GM21528 (cell line): ENCODE measurements around the gene KPNB1.
"Not testable (repeated sequence)": the region's sequence is repeated elsewhere in the genome, so short reads cannot be mapped to it uniquely, and the experiment has no call there.

Experiments used
- ATAC-seq: cut with Tn5 transposase; IDR thresholded peaks from one replicate; pipeline ENCODE4 v1.9.1; 2021; ENCODE audit warnings: mild to moderate bottlenecking, moderate library complexity; ENCODE audit not compliant: unreplicated experiment, low FRiP score

Gene KPNB1

DNA sequence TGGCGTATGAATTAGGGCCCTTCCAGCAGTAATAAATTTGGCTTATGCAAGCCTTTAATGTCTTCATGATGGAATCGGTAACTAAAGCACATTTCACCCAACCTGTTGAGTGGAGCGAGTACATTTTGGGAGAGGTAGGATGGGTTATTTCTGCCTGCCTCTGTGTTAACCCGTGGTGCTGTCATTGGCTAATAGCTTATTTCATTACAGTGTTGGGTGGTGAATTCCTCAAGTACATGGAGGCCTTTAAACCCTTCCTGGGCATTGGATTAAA, 26.4 kb downstream of the KPNB1 start:
- no peak for ATAC-seq

DNA sequence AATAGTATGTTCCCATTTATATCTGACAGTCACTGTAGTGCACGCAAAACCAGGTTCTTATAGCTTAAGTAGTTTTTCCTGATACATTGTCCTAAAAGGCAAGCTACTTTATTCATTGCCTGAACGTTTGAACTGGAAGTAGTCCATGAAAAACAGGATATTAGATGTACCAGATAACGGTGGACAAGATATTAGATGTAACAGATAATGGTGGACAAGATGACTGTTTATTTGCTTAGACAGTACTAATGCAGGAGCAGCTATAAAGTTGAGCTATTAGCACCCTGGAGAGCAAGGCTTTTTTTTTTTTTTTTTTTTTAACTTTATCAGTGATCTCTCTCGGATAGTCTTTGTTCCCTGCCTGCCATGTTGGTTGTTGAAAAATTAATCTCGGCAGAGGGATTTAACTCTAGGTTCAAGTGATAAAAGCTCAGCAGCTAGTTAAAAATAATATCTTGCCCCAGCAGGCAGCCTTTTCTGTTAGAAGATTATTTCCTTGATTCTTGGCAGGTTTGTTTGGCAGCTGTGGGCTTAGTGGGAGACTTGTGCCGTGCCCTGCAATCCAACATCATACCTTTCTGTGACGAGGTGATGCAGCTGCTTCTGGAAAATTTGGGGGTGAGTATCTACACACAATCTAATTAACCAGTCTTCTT, 26.9 kb downstream of the KPNB1 start:
- no peak for ATAC-seq

DNA sequence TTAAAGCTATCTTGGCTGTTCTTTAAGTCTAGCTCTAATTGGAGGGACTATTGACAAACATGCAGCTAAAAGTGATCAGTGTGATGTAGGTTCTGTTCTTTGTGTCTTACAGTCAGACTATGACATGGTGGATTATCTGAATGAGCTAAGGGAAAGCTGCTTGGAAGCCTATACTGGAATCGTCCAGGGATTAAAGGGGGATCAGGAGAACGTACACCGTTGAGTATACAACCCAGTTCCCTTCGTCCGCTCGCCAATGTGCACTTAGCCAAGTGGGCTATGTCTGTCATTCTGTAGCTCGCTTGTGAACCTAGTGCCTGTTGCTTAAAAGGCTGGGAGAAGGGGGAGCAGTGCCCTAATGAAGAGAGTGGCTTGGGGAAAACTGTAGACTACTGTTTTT, 28.5 kb downstream of the KPNB1 start:
- no peak for ATAC-seq

DNA sequence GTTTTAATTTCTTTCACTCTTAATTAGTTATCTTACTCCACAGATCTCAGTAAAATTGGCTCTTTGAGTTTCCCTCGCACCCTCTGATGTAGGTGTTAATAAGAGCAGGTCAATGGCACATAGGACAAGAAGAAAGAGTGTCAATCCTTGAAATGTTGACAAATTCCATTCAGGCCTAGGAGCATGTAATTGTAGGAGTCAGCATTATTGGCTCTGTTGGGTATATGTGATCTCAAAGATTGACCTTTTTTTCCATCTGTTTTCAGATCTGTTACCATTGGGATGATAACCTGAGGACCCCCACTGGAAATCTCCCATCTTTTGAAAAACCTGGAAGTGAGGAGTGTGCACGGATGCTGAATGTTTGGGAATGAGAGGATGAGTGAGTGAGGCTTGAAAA, 32.4 kb downstream of the KPNB1 start:
- no peak for ATAC-seq

DNA sequence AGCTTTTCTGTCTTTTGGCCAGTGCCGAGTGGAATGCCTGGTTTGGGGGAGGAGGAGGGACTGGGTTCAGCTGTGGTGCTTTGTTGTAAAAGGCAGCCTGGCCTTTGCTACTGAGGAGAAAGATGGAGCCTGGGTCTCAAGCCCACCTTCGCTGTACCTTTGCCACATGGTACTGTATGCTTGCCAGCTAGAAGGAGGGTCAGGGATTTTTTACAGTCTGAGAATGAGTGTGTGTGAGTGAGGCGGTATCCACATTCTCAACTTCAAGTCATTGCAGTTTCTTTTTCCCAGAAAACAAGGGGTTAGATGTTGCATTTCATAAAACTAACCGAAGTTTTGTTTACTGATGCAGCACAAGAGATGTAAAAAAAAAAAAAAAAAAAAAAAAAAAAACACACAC, 33.0 kb downstream of the KPNB1 start:
- not testable (repeated sequence) for ATAC-seq

DNA sequence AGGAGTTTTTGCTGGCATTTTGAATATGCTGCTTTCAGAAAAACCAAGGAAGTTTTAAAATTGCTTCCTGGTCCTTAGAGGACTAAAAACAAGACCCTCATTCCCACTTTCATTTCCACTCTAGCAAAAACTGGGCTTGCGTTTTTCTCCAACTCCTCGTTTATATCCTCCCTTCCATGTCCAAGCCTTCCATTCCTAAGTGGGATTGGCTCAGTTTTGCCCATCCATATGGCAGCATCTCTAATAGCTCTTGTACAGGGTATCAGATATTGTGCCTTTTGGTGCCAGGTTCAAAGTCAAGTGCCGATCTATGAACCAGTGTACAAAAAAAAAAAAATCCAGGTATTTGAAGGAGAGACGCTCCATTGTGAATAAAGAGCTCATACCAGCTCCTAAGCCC, 34.3 kb downstream of the KPNB1 start:
- ATAC-seq: no peak

DNA sequence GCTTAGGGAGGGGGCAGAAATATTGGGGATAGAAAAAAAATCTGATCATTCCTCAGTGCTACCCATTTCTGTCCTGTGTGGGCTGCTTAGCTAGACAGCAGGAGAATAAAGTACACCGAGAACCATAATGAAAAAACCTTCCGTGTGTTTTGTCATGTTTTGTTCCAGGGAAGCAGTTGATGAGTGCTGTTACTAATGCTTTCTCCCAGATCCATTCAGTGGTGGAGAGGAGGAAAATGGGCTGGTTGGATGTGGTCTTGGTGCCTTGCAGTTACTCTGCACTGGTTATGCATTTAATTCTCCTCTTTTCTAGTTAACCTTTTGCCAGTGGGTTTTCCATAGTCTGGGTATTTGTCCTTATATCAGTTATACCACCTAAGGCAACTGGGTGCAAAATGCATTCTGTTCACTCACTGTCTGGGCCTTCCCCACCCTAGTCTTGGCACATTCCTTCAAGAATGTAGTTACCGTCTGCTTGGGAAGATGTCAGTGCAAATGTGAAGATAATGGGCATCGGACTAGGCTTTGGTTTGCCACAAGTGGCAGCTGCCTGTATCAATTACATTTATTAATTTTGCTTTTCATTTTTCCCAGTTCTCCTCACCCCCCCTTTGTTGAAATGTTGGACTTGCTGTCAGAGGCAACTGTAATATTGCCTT, 34.9 kb downstream of the KPNB1 start:
- no peak for ATAC-seq

DNA sequence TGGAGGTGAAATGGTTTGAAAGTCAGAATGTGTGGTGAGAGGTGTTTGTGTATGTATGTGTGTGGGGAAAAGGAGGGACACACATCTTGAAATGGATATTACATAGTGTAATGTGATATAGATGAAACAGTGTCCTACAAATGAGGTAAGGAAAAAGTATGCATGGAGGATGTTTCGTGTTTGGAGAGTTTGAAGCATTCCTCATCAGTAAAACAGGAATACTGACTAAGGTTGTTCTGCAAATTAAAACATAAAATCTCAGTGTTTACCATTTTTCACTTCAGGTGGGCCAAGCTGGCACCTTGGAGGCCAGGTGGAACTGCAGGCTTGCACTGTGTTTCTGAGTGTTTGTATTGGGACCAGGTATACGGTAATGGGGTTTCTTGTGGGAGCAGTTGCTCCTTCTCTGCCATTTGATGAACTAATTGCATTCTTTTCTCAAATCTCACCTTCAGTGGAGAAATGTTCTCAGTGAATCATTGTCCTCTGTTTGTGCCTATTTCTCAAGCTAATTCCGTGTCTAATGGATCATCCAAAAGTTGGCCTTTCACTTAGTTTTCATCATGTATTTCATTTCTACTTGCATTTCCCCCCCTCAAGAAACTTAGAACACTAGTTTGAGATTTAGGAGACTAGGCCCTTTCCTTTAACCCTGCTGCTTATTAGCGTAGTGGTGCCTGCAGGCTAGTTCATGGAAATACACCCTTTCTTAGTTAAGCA, 36.0 kb downstream of the KPNB1 start:
- no peak for ATAC-seq

DNA sequence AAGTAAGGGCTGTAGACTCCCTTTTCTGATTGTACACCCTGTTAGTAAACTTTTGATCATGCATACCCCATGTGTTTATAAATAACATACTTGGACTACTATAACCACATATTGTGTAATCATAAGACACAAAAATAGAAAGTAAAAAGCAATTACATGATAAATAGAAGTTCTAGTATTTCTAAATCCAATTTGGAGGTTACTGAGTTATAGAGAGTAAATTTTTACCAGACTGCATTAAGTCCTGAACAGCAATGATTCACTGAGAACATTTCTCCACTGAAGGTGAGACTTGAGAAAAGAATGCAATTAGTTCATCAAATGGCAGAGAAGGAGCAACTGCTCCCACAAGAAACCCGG, 36.5 kb downstream of the KPNB1 start:
- ATAC-seq: no peak

DNA sequence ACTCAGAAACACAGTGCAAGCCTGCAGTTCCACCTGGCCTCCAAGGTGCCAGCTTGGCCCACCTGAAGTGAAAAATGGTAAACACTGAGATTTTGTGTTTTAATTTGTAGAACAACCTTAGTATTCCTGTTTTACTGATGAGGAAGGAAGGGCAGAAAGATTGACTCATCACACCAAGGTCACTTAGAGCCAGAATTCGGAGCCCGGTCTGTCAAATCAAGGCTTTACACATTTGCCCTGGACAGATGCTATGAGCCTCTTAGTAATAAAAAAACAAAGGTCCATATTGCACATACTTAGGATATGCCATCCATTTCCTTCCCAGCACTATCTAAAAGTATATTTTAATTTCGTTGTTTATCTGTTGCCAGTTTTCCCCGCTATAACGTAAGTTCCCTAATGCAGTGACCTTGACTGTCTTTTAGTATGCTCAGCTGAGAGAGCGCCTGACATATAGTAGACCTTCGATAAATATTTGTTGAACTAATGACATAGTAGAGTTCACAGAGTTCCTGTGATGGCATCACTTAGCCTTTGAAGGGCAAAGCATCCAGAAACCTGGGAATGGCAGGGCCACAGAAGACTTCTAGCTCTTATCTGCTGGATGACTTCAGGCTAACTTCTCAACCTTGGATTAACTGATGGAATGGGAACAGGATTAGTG, 37.1 kb downstream of the KPNB1 start:
- no peak for ATAC-seq

DNA sequence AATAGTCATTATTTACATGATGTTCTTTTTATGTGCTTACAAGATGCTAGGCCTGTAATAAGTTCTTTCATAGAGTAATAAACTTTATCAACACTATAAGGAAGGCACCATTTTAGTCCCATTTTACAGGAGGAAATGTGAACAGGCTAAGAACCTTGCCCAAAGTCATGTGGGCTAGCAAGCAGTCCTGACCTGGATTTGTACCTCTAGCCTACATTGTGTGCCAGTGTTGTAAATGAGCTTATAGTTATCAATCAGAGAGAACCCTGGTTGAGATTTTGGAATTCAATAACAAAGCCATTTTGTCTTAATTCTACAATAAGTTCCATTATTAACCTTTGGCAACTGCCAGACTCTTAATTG, 37.6 kb downstream of the KPNB1 start:
- ATAC-seq: no peak

DNA sequence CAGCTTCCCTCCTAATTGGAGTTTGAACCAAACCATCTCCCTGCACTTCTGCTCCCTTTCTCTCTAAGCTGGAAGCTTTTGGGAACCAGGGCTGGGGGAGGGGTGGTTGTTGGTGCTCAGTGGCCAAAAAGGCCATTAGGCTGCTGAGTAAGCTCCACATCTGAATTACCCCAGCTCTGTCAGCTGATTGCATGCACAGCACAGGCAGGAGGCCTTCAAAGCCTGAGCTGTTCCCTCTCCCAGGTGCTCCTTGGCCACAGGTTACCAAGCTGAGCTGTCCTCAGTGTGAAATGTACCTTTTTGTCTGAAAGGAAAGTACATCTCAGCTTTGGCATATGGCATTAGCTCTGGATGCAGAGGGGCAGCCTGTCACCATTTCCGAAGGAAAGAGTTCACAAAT, 38.0 kb downstream of the KPNB1 start:
- ATAC-seq: no peak

DNA sequence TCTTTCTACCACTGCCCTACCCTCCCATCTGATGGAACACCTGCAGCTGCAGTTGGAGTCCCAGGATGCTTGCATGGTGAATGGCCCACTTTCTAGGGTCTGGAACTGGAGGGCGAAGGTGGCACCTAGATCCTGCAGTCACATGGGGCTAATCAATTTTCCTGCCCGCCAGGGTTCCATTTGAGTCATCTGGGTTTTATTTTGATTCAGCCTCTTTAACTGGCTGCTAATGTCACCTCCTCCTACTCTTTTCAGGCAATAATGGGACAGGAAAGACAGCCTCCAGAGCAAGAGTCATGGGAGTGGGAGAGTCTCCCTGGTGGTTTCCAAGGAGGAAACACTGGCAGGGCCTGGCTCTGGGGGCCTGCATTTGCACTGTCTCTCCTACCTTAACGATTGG, 40.4 kb downstream of the KPNB1 start:
- ATAC-seq: no peak

DNA sequence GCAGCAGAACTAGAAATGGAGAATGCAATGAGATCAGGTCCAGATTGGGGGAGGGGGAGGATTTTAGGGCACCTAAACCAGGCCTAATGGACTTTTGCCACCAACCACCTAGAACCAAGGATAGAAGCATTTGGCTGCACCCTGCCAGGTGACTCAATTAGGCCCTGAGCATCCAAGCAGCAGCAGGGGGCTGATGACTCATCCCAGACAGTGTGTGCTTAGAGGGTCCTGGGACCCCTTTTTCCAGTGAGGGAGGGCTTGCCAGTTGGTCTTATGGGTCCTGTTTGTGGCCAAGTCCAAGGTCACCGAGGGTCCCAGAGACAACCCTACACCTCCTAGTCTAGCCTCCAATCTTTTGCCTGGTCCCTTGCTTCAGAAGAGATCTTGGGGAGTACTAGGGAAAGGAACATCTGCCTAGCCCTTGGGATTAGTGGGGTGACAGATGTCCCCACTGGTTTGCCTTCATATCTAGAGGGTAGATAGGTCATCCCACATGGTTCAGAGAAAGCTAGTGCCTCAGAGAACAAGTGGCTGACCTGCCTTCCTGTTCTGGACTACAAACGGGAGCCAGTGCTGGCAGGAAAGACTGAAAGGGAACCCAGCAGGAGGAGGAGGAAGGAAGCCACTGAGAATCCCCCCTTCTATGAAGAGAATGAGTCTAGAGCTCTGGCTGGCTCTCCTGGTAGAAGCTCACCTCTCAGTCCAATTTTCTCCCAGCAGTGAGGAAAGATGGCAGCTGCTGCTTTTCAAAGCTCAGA, 42.6 kb downstream of the KPNB1 start:
- ATAC-seq: no peak

DNA sequence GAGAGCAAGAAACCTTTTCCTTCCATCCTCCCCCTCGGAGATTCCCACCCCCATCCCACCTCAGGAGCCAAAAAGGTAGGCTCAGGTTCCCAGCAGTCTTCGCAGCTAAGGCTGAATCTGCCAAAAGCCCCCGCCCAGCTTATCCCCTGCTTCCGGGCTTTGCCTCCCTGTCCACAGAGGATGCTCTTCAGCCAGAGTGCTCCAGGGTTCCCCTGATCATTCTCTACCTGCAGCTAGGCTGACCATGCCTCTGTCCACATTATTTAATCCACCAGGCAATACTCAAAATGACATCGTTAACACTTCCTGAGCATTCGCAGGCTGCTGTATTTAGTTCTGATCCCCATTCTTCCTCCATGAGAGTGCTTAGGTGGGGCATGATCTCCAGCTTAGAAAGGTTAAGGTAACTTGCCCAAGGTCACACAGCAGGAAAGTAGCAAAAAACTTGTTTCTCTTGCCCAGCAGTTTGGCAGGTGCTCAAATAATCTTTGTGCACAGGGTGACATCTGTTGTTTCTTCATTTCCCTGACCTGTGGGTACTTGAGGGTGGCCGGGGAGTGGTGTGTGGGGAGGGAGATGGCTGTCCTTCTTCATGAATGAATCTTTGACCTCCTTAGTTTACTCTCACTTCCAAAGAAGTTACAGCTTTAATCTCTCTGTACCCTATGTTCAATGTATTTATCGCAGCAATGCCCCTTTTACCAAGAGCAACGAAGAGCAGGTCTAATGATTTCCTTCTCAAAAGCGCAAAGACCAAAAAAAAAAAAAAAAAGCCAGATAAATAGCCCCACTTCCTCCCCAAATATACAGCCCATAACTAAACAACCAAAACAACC, 43.4 kb downstream of the KPNB1 start:
- ATAC-seq: no peak

DNA sequence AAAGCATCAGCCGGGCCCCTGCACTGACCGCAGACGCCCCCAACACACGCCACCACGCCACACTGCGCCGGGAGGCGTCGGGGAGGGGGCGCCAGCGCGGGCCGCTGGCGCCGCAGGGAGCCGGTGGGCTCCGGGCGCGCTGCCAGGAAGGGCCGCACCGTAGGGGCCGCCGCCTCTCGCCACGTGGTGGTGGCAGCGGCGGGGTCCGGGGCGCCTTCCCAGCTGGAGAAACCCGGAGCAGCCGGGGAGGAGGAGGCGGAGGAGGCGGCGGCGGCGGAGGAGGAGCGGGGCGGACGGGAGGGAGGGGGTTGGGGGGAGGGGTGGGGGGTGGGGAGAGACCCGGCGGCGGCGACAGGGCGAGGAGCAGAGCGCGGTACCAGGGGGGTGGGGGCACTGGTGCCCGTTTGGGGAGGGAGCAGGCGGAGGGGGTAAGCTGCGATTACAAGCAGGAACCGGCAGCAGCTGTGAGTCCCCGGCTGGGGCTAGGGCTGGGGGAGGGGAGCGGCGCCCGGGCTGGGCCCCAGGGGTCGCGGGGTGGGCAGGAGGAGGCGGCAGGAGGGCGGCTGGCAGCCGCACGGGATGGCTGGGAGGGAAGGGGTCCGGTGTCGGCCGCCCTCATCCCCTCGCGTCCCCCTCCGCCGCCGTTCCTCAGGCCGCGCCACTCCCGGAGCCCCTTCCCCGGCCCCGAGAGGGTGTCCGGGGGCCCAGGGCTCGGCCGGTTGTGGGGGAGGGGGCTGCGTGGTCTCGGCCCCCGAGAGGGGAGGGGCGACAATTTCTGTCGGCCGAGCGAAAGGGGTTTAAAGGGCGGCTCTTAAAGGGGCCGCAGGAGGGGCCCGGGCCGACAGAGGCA, 44.2 kb downstream of the KPNB1 start, which contains the start of gene TBKBP1:
Gene TBKBP1, plus strand, starts transcription at position 431 of the 850 bp plus-strand sequence. CDS start 1,952 bp downstream, outside the sequence.
- no peak for ATAC-seq

DNA sequence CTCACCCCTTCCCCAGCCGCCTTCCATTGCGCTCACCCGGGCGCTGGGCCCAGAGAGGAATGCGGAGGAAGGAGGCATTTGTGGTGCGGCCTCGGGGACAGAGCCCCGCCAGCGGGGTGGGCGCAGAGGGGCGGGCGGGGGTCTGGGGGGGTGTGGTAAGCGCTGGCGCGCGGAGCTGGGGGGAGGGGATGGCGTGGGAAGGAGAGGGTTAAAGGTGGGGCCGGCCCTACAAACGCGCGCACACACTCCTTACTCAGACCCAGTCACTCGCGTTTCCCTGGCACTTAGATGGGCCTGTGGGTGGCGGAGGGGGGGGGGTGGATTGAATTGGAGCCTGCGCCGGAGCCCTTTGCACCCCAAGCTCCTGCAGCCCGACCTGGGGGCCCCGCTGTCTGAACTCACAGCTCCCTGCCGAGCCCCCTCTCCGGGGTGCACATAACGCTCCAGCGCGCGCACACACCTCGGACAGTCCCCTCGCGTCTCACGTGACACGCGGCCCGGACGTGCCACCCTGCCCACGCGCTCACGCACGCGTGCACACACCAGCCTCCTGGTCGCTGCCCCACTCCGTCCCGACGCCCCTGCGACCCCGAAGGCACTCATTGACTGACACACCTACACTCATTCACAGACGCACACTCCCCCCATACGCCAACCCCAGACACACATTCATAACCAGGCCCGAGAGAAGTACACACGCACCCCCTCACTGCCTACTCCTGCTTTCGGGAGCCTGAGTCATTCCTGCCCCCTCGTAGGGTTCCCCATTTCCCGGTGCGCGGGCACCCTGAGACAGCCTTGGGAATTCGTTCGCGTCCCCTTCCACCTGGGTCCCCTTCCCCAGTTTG, 45.1 kb downstream of the KPNB1 start:
- no peak for ATAC-seq
